HG03571 (cell line): ENCODE data around the gene CLDN16.

ENCODE experiments used
- ATAC-seq: cut with Tn5 transposase; IDR thresholded peaks from one replicate; pipeline ENCODE4 v1.9.1; 2021; ENCODE audit not compliant: unreplicated experiment

Gene CLDN16

GRCh38 chr3:190387578-190388213, at the start of gene CLDN16:
Gene CLDN16 (plus strand): TSS chr3:190388163. CDS start chr3:190388330, 167 bp downstream.
- ATAC-seq: no peak

- no peak for ATAC-seq
Measured at GRCh38 chr3:190338717-190339116, 49.2 kb upstream of the CLDN16 start.

GRCh38 chr3:190339130-190339529, 48.8 kb upstream of the CLDN16 start:
- ATAC-seq: peak; percentile 51

GRCh38 chr3:190340071-190340470, 47.9 kb upstream of the CLDN16 start:
- no peak for ATAC-seq

- no peak for ATAC-seq
Measured at GRCh38 chr3:190345027-190345821, 42.7 kb upstream of the CLDN16 start.

GRCh38 chr3:190345878-190346277, 42.1 kb upstream of the CLDN16 start:
- ATAC-seq: no peak

- ATAC-seq: no peak
Measured at GRCh38 chr3:190346541-190346940, 41.4 kb upstream of the CLDN16 start.

- no peak for ATAC-seq
Measured at GRCh38 chr3:190352861-190353457, 35.0 kb upstream of the CLDN16 start.

- ATAC-seq: no peak
Measured at GRCh38 chr3:190356246-190356645, 31.7 kb upstream of the CLDN16 start.

GRCh38 chr3:190357468-190357867, 30.5 kb upstream of the CLDN16 start:
- no peak for ATAC-seq

- no peak for ATAC-seq
Measured at GRCh38 chr3:190359813-190360212, 28.1 kb upstream of the CLDN16 start.

GRCh38 chr3:190360228-190360627, 27.7 kb upstream of the CLDN16 start:
- ATAC-seq: no peak

- ATAC-seq: no peak
Measured at GRCh38 chr3:190361791-190362190, 26.2 kb upstream of the CLDN16 start.

- ATAC-seq: no peak
Measured at GRCh38 chr3:190362258-190362657, 25.7 kb upstream of the CLDN16 start.

- ATAC-seq: no peak
Measured at GRCh38 chr3:190366133-190366532, 21.8 kb upstream of the CLDN16 start.

- ATAC-seq: no peak
Measured at GRCh38 chr3:190368881-190369280, 19.1 kb upstream of the CLDN16 start.

- no peak for ATAC-seq
Measured at GRCh38 chr3:190369668-190370295, 18.2 kb upstream of the CLDN16 start.

- no peak for ATAC-seq
Measured at GRCh38 chr3:190370369-190370768, 17.6 kb upstream of the CLDN16 start.

GRCh38 chr3:190371152-190371551, 16.8 kb upstream of the CLDN16 start:
- ATAC-seq: no peak

GRCh38 chr3:190375246-190375645, 12.7 kb upstream of the CLDN16 start:
- no peak for ATAC-seq

GRCh38 chr3:190375671-190376070, 12.3 kb upstream of the CLDN16 start:
- ATAC-seq: no peak
